ENCODE results near the gene CSNK1G2. TPM values are rescaled to one million over a fixed set of nuclear protein-coding genes. Genes with fewer than 3 reads are reported as not detected.
A peak's percentile ranks its signal among the peaks of the same experiment; 100 is the strongest.

Gene CSNK1G2
- total and polyA plus RNA-seq, 2 donors (not counting 1 experiment from before 2014, with no cell fraction given) = 154 to 288 TPM

DNA sequence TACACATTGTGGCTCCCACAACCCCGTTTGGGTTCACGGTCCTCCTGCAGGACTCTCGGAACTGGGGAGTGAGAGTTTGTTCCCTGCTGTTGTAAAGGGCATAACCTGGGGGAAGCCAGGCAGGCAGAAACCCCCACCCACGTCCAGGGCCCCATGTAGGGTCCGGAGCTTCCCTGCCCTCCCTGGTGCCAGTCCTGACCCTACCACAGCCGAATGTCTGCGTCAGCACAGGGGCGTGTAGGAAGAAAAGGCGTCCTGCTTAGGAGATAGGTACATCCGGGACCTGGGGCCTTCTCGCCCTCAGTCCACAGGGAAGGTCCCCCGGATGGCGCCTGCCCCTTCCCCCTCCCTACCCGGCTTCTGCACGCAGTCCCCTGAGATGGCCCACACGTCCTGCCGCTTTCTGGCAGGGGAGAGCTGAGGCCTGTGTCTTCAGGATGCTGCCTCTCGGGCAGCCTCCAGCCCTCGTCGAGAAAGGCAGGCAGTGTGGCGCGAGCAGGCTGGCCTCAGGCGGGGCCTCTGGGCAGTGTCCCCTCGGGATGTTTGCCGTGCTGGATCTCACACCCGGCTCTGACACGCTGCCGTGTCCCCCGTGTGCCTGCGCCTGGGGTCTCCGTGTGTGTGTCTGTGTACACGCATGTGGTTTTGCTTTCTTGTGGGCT lies 19.1 kb downstream of the CSNK1G2 start:
- ATAC-seq (ENCODE audit: low read depth) = no peak
- Mint-ChIP-seq H3K4me3 (no peak overlapping the region), H3K4me1 (peaks cover 24% of the 10 kb centered on the region), H3K27me3 (no peaks in the 10 kb centered on the region), H3K9me3 (ENCODE audit: insufficient read depth) (no peaks in the 10 kb centered on the region), H3K27ac (peak overlapping the region; percentile 50)
- Histone ChIP-seq H3K4me3 (ENCODE audit: control extremely low read depth in 1 of 5, extremely low read depth in 1 of 5, insufficient read depth in 1 of 5, low read depth in 2 of 5, low read length in 4 of 5) (no peak overlapping the region), H2AFZ (ENCODE audit: insufficient read depth, low read depth, low read length, poor library complexity, severe bottlenecking) (no peak overlapping the region), H3K4me1 (ENCODE audit: control insufficient read depth in 2 of 2, insufficient read depth in 2 of 2, low read length in 2 of 2) (peaks cover 3 to 11% of the 10 kb centered on the region in 2 donors), H3K27ac (ENCODE audit: low read length in 2 of 2) (no peak overlapping the region), H3K4me2 (replicated peaks; ENCODE audit: low read depth, low read length, poor library complexity, severe bottlenecking) (no peak overlapping the region), H3K79me2 (ENCODE audit: control insufficient read depth, insufficient read depth, low read length) (peaks cover 91% of the 10 kb centered on the region), H3K36me3 (replicated peaks in 1 of 2; ENCODE audit: control extremely low read depth in 1 of 2, control insufficient read depth in 1 of 2, extremely low read depth in 1 of 2, insufficient read depth in 2 of 2, low read length in 1 of 2) (peaks cover 0 to 19% of the 10 kb centered on the region in 2 experiments), H3K9ac (ENCODE audit: low read length) (no peak overlapping the region), H4K20me1 (ENCODE audit: control insufficient read depth, insufficient read depth, low read length, poor library complexity, severe bottlenecking) (peaks cover 89% of the 10 kb centered on the region), H3K27me3 (replicated peaks in 1 of 4; ENCODE audit: control extremely low read depth in 1 of 4, control insufficient read depth in 3 of 4, insufficient read depth in 4 of 4, low read length in 3 of 4) (no peaks in the 10 kb centered on the region), H3K9me3 (ENCODE audit: control extremely low read depth in 1 of 3, control insufficient read depth in 2 of 3, insufficient read depth in 1 of 3, low read length in 2 of 3) (peaks cover 0 to 2% (median 0%) of the 10 kb centered on the region in 3 donors)
- no peak for DNase-seq
- CTCF ChIA-PET = no interaction called here
- POLR2A ChIA-PET = no interaction called here
- TF ChIP-seq EZH2 (IDR thresholded peaks at IDR 0.05; ENCODE audit: borderline replicate concordance, insufficient read depth, low read depth, low read length, poor library complexity, severe bottlenecking) = no peak
- TF ChIP-seq, protein P1, sequence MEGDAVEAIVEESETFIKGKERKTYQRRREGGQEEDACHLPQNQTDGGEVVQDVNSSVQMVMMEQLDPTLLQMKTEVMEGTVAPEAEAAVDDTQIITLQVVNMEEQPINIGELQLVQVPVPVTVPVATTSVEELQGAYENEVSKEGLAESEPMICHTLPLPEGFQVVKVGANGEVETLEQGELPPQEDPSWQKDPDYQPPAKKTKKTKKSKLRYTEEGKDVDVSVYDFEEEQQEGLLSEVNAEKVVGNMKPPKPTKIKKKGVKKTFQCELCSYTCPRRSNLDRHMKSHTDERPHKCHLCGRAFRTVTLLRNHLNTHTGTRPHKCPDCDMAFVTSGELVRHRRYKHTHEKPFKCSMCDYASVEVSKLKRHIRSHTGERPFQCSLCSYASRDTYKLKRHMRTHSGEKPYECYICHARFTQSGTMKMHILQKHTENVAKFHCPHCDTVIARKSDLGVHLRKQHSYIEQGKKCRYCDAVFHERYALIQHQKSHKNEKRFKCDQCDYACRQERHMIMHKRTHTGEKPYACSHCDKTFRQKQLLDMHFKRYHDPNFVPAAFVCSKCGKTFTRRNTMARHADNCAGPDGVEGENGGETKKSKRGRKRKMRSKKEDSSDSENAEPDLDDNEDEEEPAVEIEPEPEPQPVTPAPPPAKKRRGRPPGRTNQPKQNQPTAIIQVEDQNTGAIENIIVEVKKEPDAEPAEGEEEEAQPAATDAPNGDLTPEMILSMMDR (IDR thresholded peaks at IDR 0.05) = no peak
- intact Hi-C loops (cut with micrococcal nuclease) = no loop called here
- 94% methylated on average over 27 of the region's 32 CpGs for WGBS (ENCODE audit: insufficient coverage)
